HG03045 (cell line): ENCODE results near the gene CALN1.
"Not testable (repeated sequence)": the region's sequence is repeated elsewhere in the genome, so short reads cannot be mapped to it uniquely, and the experiment has no call there.

Experiments used
- ATAC-seq: cut with Tn5 transposase; IDR thresholded peaks from one replicate; pipeline ENCODE4 v1.9.1; 2021; ENCODE audit warnings: mild to moderate bottlenecking, moderate library complexity; ENCODE audit not compliant: unreplicated experiment

Gene CALN1

GRCh38 chr7:71824006-71824760 lies 588.0 kb downstream of the CALN1 start:
- ATAC-seq: no peak

DNA sequence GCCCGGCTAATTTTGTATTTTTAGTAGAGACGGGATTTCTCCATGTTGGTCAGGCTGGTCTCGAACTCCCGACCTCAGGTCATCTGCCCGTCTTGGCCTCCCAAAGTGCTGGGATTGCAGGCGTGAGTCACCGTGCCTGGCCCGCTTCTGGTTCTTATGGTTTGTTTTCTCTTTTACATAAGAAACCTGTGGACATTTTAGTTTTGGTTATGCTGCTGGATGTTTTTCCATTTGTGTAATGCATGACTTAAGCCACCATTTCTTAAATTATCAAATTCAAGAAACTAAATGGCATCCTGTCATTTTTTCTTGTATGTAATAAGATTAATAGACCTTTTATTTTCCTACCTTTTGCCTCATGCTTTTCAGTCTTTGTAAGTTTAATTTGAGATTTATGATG lies 589.7 kb downstream of the CALN1 start:
- not testable (repeated sequence) for ATAC-seq

DNA sequence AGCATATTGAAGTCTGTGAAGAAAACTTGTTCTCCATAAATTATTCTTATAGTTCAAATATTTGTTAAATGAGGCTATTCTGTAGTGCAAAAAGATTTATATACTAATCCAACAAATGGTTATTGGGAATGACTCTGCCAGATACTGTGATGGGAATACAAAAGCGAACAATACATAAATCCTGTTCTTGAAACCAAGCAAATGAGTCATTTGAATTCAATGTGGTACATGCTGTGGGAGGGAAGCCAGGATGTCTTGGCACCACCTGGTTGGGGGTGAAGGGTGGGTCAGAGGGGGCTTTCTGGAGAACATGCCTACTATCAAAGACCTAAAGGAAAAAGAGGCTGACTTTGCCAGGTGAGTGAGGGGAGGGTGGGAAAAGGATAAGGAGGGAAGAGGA lies 594.2 kb downstream of the CALN1 start:
- no peak for ATAC-seq

DNA sequence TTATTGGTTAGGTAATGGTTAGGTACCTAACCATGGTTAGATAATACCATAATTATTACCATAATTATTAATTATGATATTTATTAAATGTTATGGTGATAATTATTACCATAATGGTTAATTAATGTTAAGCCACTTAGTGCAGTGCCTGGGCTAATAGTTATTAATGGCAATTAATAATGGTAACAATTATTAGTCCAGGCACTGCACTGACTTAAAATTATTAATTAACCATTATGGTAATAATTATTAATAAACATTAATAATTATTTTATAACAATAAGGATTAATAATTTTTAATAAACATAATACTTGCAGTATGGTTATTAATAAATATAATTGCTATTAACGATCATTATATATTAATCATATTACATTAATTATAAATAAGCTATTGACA lies 604.0 kb downstream of the CALN1 start:
- no peak for ATAC-seq

- ATAC-seq: no peak
These were observed 607.9 kb downstream of the CALN1 start for GRCh38 chr7:71804256-71804655.

DNA sequence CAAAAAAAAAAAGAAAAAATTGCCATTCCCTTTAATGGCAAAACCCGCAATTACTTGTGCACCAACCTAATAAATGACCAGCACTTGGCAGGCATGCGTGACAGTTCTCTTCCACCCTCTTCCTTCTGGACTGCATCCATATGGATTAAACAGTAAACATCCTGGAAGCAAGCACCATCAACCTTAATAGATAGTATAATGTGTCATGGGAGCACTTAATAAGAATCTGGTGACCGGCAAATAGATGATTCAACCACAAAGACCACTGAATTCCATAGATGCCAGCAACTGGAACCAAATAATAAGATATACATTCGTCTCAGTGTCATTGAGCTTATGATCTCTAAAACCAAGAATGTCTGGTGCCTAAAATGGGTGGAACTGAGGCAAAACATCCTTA lies 610.2 kb downstream of the CALN1 start:
- ATAC-seq: no peak

DNA sequence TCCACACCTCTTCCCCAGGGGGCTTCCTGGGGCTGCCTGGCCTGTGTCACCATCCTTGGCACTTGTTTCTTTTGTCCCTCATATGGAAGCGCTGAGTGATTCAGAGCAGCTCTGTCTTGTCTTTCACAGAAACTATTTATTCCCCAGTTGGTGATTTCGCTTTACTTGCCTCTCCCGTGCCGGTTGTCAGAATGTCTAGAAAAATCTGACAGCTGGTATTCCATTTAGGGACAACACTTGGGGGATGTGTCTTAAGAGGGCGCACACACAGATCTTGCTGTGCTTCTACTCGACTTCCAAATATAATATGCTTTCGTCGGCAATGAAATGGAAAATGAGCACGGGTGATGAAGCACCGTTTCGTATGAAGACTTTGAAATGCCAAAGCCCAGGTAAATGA lies 611.8 kb downstream of the CALN1 start:
- ATAC-seq: no peak

- ATAC-seq: no peak
These were observed 616.7 kb downstream of the CALN1 start for GRCh38 chr7:71795410-71795809.

DNA sequence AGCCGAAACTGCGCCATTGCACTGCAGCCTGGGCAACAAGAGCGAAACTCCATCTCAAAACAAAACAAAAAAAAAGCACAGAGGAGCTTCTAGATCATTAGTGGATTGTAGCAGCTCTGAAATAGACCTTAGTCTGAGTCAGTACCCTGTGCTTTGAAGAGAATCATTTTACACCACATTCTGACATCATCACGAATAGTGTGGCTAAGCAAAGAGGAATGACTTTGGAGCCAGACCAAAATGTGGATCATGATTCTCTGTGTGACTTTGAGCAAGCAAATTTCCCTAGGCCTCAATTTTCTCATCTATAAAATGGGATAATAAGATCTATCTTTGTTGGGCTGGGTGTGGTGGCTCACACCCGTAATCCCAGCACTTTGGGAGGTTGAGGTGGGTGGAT lies 618.9 kb downstream of the CALN1 start:
- no peak for ATAC-seq

GRCh38 chr7:71787513-71787912 lies 624.6 kb downstream of the CALN1 start:
- ATAC-seq: no peak

DNA sequence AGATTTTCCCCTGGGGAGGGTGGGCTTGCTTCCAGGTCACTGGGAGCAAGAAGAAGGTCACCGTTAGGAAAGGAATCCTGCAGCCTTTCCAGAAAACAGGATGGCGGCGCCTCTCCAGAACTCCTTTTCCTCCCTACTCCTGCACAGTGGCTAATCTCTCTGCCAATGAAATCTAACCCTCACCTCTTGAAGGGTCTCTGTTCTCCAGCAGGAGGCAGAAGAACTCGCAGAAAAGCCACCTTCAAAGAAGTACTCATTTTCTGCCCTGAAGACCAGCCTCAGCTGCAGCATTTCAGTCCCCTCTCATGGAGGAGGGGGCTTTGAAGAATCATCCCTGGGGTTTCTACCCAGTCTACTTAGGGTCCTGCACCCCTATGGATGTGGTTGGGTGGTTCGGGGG lies 626.9 kb downstream of the CALN1 start:
- no peak for ATAC-seq

GRCh38 chr7:71784781-71785180 lies 627.4 kb downstream of the CALN1 start:
- ATAC-seq: no peak

GRCh38 chr7:71784180-71784579 lies 628.0 kb downstream of the CALN1 start:
- ATAC-seq: no peak

GRCh38 chr7:71783779-71784178 lies 628.4 kb downstream of the CALN1 start:
- ATAC-seq: no peak

- ATAC-seq: no peak
These were observed 630.1 kb downstream of the CALN1 start for GRCh38 chr7:71782051-71782450.

DNA sequence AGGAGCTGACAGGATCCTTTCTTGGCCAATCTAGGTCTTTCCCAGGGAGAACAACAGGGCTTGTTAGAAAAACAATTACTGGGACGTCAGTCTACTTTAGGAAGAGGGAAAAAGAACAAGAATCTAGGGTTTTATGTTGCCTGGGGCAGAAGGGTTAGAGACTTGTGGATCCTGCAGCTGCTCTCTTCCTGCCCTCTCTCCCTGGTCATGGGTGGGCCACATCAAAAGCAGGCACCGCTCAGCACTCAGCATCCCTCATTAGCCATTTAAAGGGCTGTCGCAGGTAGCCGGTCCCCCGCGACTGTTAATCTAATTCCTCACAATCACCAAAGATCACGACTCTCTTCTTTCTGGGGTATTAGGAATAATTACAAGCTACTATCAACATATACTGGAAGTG lies 631.9 kb downstream of the CALN1 start:
- no peak for ATAC-seq

GRCh38 chr7:71777278-71777677 lies 634.9 kb downstream of the CALN1 start:
- no peak for ATAC-seq

GRCh38 chr7:71776726-71777125 lies 635.4 kb downstream of the CALN1 start:
- ATAC-seq: no peak

DNA sequence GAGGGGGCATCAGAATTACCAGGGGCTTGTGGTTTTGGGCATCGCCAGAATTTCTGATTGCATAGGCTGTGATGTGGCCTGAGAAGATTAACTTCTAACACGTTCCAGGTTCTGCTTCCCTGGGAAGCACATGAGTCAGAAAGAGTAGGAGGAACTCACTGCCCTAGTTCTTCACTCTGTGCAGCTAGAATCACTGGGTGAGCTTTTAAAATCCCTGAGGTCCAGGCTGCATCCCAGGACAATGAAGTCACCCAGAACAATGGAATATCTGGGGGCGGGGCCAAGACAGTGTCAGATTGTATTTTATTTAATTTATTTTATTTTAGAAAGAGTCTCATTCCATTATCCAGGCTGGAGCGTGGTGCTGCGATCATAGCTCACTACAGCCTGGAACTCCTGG lies 636.5 kb downstream of the CALN1 start:
- no peak for ATAC-seq

DNA sequence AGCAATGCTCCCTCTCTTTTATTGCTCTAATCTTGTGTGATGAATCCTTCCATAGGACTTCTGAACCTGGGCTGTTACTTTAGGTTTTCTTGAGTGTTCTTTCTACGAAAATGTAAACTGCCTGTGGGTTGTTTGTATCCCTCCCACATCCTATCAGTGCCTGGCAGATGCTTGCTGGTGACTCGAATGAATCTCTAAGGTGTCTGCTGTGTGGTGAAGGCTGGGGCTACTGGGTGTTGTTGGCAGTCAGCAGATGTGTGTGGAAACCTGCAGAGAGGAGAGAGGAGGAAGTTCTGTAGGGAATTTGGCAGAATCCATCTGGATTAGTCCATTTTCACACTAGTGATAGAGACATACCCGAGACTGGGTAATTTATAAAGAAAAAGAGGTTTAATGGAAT lies 639.4 kb downstream of the CALN1 start:
- ATAC-seq: no peak

- no peak for ATAC-seq
These were observed 641.8 kb downstream of the CALN1 start for GRCh38 chr7:71770269-71770907.

DNA sequence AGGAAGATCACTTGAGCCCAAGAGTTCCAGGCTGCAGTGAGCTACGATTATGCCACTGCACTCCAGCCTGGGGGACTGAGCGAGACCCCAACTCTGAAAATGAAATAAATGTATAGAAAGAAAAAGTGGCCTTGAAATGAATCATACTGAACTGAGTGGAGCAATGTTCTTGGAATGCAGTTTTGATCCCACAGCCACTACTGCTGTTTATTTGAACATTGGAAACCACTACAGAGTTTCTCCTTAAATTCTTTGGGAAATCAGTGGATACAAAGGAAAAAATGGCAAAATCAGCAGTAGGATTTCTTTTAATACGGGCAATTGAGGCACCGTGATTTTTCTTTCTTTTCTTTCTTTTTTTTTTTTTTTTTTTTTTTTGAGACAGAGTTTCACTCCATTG lies 642.8 kb downstream of the CALN1 start:
- no peak for ATAC-seq

- no peak for ATAC-seq
These were observed 643.7 kb downstream of the CALN1 start for GRCh38 chr7:71768450-71768849.
